Muscle layer of duodenum (tissue), 2 donors: ENCODE data around the gene USP46.

Experiments
- H3K27ac ChIP-seq: one replicate; pipeline ENCODE4 v1.7.0; 2013; ENCODE audit warnings: mild to moderate bottlenecking, low read length
- H3K27me3 ChIP-seq: one replicate; pipeline ENCODE4 v1.7.0; 2013; ENCODE audit warnings: low read depth, mild to moderate bottlenecking, control low read depth, low read length
- H3K36me3 ChIP-seq, 2 donors: one replicate each; pipeline ENCODE4 v1.7.0; 2013; ENCODE audit warnings: low read length in 2 of 2, control low read depth in 1 of 2, mild to moderate bottlenecking in 1 of 2; ENCODE audit not compliant: insufficient read depth in 2 of 2, control insufficient read depth in 1 of 2
- H3K4me1 ChIP-seq, 2 donors: one replicate each; pipeline ENCODE4 v1.7.0; 2013; ENCODE audit warnings: low read length in 2 of 2, mild to moderate bottlenecking in 2 of 2, control low read depth in 1 of 2, moderate library complexity in 1 of 2; ENCODE audit not compliant: insufficient read depth in 2 of 2, control insufficient read depth in 1 of 2
- H3K4me3 ChIP-seq, 2 donors: one replicate each; pipeline ENCODE4 v1.7.0; 2013; ENCODE audit warnings: low read length in 2 of 2, low read depth in 1 of 2, mild to moderate bottlenecking in 1 of 2
- H3K9me3 ChIP-seq, 2 donors: one replicate each; pipeline ENCODE4 v1.7.0; 2013; ENCODE audit warnings: low read length in 2 of 2, control low read depth in 1 of 2, mild to moderate bottlenecking in 1 of 2; ENCODE audit not compliant: control insufficient read depth in 1 of 2
- donor health status: healthy.

Gene USP46

DNA sequence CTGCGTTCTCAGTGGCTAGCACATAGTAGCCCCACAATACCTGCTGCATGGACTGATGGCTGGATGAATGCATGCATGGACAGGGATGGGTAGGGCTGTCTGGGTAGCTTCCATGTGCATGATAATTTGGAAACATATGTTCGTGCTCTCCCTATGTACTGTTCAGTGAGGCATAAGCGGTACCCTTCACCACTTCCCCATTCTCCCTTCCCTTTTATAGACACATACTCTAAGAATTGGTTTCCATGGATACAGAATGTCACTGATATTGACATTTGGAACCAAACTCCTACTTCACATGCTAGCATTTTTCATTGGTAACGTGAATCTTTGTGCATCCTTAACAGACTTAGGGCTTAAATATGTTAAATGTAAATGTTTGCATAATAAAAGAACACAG is 20.4 kb downstream of the USP46 start:
- no peak overlapping the region for H3K4me3 ChIP-seq
- H3K9me3 ChIP-seq, result no peaks in the 10 kb centered on the region
- peaks cover 10 to 23% of the 10 kb centered on the region in 2 donors for H3K4me1 ChIP-seq
- no peaks in the 10 kb centered on the region for H3K36me3 ChIP-seq
- H3K27me3 ChIP-seq, result no peaks in the 10 kb centered on the region
- no peak overlapping the region for H3K27ac ChIP-seq

DNA sequence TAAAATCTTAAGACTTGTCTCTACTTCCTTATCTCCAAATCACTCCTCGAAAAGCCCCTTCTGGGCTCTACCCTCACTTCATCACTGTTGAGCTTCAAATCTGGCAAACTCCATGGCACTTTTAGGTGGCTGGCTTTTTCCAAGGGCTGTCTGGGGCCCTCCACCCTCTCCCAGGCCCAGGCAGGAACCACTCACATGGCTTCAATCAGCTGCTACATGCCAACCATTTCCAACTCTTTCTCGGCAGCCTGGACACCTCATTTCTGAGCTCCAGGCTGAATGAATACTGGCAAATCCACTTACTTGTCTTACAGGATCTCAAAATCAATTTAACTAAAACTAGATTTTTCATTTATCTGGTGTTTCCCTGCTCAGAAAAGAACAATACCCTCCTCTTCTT is 22.0 kb downstream of the USP46 start:
- no peak overlapping the region for H3K27ac ChIP-seq

DNA sequence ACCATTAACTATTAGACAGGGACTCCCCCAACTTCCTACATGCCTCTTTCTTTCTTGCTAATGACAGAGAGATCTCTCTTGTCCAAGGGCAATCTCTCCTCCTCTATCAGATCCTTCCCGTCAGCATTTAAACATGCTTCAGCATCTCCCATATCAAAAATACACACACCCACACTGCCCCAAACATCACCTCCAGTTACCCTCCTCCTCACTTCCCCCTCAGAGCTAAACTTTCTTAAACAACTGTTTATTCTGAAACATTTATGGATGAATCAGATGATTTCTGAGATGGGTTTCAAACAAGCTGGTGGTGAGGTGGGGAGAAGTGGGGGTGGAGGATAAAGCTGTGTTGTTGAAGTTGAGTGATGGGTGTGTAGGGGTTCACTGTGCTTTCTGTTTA is 23.5 kb downstream of the USP46 start:
- Histone ChIP-seq H3K4me3 (no peak overlapping the region), H3K27me3 (no peaks in the 10 kb centered on the region), H3K9me3 (no peaks in the 10 kb centered on the region), H3K4me1 (no peaks in the 10 kb centered on the region), H3K36me3 (no peaks in the 10 kb centered on the region), H3K27ac (no peak overlapping the region)

More for the DNA sequence above, 22.0 kb downstream of the USP46 start:
- no peak overlapping the region for H3K4me3 ChIP-seq
- H3K9me3 ChIP-seq, result no peaks in the 10 kb centered on the region
- no peaks in the 10 kb centered on the region for H3K36me3 ChIP-seq
- H3K4me1 ChIP-seq, result peaks cover 6 to 12% of the 10 kb centered on the region in 2 donors
- no peaks in the 10 kb centered on the region for H3K27me3 ChIP-seq

DNA sequence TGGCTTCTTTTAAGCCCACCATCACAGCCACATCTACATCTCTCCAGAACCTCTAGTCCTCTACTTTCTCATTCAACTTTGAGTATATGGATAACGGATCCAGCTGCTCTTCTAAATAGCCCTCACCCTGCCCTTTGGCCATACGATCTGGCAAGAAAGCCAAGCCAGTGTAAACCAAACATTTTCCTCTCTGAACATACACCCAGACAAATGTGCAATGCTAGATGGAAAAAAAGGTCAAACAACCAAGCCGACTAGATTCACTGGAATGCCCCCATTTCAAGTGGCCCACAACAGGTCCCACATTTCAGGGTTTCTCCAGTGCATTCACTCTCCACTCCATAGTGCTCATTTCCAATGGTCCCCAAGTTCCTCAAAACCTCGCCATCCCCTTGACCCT is 24.0 kb downstream of the USP46 start:
- H3K27ac ChIP-seq, result no peak overlapping the region
- H3K4me3 ChIP-seq, result no peak overlapping the region
- no peaks in the 10 kb centered on the region for H3K36me3 ChIP-seq
- no peaks in the 10 kb centered on the region for H3K4me1 ChIP-seq
- H3K9me3 ChIP-seq, result no peaks in the 10 kb centered on the region
- no peaks in the 10 kb centered on the region for H3K27me3 ChIP-seq

DNA sequence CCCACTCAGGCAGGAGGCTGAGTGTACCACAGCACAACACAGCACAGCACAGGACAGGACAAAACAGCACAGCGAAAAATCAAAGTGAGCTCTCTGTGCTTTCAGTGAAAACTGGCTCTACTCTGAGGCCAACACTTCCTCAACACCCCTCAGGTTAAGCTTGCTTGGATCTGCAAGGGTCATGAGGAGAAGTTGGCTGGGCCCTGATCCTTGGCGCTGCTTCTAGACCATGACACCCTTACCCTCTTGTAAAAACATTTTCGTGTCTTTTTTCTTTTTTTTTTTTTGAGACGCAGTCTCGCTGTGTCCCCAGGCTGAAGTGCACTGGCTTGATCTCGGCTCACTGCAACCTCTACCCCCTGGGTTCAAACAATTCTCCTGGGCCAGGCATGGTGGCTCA is 25.3 kb downstream of the USP46 start:
- Histone ChIP-seq H3K27ac (no peak overlapping the region), H3K36me3 (no peaks in the 10 kb centered on the region)

DNA sequence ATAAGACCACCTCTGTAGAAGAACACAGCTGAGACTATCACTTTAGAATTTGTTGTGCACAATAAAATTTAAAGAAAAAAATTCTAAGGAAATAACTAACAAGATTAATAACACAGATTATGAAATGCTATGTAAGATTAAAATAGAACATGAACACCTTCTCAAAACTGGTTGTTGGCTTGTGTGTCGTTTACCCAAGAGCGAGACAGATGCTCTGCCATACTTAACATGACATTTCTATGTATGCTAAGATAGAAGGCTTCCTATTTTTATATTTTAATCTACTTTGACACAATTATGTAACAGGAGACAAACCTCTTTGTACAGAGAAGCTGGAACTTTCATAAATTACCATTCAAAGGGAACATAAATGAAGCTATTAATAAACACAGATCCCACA is 30.1 kb downstream of the USP46 start:
- Histone ChIP-seq H3K4me3 (no peak overlapping the region), H3K9me3 (no peaks in the 10 kb centered on the region), H3K36me3 (peaks cover 0 to 8% of the 10 kb centered on the region in 2 donors), H3K27ac (no peak overlapping the region), H3K4me1 (no peaks in the 10 kb centered on the region), H3K27me3 (no peaks in the 10 kb centered on the region)

More for the DNA sequence above, 25.3 kb downstream of the USP46 start:
- Histone ChIP-seq H3K9me3 (no peaks in the 10 kb centered on the region), H3K27me3 (no peaks in the 10 kb centered on the region), H3K4me3 (no peak overlapping the region), H3K4me1 (no peaks in the 10 kb centered on the region)

DNA sequence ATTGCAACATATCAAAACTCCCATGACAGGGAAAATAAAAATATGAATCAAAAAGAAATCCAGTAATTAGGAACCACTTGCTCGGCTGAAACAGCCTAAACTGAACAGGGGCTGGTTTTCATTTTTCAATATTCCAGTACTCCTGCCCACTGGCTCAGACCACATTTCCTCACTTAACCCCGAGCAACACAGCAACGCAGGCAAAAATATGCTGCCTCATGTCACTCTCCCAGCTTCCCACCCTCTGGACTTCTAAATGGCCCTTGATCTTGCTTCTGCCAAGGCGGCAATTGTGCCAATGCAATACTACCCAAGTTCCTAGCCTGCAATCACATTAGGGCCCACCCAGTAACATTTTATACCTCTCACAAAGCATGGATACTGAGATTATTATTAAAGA is 30.6 kb downstream of the USP46 start:
- Histone ChIP-seq H3K27ac (no peak overlapping the region), H3K36me3 (peaks cover 0 to 8% of the 10 kb centered on the region in 2 donors), H3K27me3 (no peaks in the 10 kb centered on the region), H3K4me1 (no peaks in the 10 kb centered on the region), H3K4me3 (no peak overlapping the region), H3K9me3 (no peaks in the 10 kb centered on the region)

DNA sequence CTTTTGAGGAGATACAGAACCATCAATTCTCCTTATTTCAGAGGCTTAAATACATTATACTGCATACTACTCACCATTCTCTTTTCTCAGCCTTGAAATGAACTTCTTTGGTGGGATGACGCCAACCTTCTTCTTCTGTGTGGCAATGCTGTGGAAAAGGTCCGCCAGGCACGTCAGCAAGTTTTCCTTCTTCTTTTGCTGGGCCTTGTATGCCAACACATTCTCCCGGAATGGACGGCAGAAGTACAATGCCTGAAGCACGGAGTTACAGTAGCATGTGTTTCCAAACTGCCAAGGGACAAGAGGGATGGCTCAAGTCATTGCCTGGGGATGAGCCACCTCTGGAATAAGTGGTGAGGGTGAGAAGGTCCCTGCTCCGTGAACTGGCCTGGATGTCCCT is 31.2 kb downstream of the USP46 start:
- no peak overlapping the region for H3K27ac ChIP-seq
- H3K9me3 ChIP-seq, result no peaks in the 10 kb centered on the region
- no peaks in the 10 kb centered on the region for H3K27me3 ChIP-seq
- H3K4me1 ChIP-seq, result no peaks in the 10 kb centered on the region
- no peak overlapping the region for H3K4me3 ChIP-seq
- peaks cover 0 to 8% of the 10 kb centered on the region in 2 donors for H3K36me3 ChIP-seq

DNA sequence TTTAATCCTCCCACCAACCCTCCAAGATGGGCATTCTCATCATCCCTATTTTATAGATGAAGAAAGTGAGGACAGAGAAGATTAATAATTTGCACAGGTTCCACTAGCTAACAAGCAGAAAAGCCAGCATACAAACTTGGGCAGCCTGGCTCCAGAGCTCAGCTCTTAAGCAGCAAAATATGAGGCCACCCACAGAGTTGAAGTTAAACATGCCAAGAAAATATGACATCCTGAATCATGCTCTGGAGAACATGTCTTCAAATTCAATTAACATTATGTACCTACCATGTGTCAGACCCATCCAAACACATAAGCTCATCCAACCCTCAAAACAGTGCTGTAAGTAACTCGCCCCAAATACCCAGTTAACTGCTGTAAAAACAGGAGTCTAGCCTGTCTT is 33.9 kb downstream of the USP46 start:
- H3K27me3 ChIP-seq, result no peaks in the 10 kb centered on the region
- no peaks in the 10 kb centered on the region for H3K4me1 ChIP-seq
- peaks cover 0 to 8% of the 10 kb centered on the region in 2 donors for H3K36me3 ChIP-seq
- H3K27ac ChIP-seq, result no peak overlapping the region
- H3K4me3 ChIP-seq, result no peak overlapping the region
- H3K9me3 ChIP-seq, result no peaks in the 10 kb centered on the region

DNA sequence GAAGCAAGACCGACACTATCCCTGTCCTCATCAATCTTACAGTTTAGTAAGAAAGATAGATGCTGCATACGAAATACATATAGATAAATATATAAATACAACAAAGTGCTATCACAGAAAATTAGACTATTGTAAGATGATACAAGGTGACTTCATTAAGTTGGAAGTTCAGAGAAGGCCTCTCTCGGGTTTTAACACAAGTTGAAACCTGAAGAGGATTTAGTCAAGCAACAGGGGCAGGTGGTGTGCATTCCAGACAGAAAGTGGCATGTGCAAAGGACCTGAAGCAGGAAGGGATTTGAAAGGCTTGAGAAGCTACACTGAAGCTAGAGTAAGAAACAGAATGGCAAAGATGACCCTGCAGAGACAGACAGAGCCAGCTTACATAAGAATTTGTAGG is 36.5 kb downstream of the USP46 start:
- no peaks in the 10 kb centered on the region for H3K4me1 ChIP-seq
- no peak overlapping the region for H3K4me3 ChIP-seq
- H3K27ac ChIP-seq, result no peak overlapping the region
- H3K27me3 ChIP-seq, result no peaks in the 10 kb centered on the region
- H3K9me3 ChIP-seq, result no peaks in the 10 kb centered on the region
- H3K36me3 ChIP-seq, result peaks cover 0 to 8% of the 10 kb centered on the region in 2 donors

DNA sequence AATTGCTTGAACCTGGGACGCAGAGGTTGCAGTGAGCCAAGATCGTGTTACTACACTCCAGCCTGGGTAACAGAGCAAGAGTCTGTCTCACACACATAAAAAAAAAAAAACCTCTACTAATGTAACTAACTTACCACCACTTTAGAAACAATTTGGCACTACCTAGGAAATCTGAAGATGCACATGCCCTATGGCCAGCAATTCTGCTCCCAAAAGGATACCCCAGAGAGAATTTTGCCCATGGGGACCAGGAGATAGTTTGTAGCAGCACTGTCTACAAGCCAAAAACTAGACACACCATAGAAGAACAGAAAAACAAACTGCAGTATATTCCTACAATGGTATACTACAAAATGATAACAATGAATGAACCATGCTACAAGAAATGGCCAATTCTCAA is 37.5 kb downstream of the USP46 start:
- H3K27me3 ChIP-seq, result no peaks in the 10 kb centered on the region
- H3K4me3 ChIP-seq, result no peak overlapping the region
- no peaks in the 10 kb centered on the region for H3K4me1 ChIP-seq
- H3K9me3 ChIP-seq, result no peaks in the 10 kb centered on the region
- no peak overlapping the region for H3K27ac ChIP-seq
- peaks cover 0 to 8% of the 10 kb centered on the region in 2 donors for H3K36me3 ChIP-seq

DNA sequence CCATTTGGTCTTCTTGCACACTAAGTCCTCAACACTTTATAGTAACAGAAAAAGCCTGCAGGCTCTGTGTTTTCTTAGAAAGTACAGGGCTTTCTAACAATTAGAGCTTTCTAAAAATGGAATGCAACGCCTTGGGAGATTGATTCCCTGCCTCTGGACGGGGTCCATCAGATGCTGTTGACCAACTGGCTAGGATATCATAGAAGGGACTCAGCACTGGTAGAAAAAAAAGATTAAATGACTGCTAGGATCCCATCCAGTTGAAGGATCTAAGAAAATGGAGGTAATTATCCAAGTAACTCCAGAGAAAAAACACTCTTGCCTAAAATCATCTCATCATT is 39.5 kb downstream of the USP46 start:
- no peak overlapping the region for H3K4me3 ChIP-seq
- no peaks in the 10 kb centered on the region for H3K9me3 ChIP-seq
- H3K36me3 ChIP-seq, result no peaks in the 10 kb centered on the region
- H3K27ac ChIP-seq, result no peak overlapping the region
- H3K27me3 ChIP-seq, result no peaks in the 10 kb centered on the region
- H3K4me1 ChIP-seq, result no peaks in the 10 kb centered on the region
